ENCODE measurements around the gene MAP3K6.
A peak's percentile ranks its signal among the peaks of the same experiment; 100 is the strongest.
"Not testable (repeated sequence)": the region's sequence is repeated elsewhere in the genome, so short reads cannot be mapped to it uniquely, and the experiment has no call there.

Gene MAP3K6

DNA sequence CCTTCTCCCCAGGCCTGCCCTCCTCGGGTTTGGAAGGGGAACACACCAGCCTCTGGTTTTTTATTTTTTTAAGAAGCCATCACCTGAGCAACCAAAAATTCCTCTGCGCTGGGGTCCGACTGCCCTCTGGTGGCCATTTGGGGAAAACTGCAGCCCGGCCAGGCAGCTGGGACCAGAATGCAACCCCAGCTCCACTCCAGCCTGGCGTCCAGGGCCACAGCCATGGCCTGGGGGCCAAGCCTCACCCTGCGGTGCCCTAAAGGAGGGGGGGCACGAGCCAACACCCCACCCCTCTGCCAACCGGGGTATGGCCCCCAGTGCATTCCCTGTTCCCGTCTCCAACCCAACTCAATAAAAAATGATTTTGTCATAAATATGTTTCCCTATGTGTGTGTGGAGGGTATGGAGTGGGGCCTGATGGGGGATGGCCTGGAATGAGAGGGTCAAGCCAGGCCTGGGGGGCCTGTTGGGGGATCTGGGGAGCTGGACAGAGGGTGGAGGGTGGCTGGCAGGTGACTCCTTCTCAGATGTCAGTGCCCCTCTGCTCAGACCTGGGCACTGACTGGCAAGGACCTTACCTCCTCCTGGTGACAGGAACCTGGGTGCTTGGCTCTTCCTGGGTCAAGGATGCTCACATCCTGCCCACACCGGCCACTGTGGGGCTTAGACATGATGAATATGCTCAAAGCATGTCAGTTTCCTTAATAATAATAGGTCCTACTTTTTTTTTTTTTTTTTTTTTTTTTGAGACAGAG is 28.9 kb upstream of the MAP3K6 start:
- DNase-seq = peak; percentile 86

DNA sequence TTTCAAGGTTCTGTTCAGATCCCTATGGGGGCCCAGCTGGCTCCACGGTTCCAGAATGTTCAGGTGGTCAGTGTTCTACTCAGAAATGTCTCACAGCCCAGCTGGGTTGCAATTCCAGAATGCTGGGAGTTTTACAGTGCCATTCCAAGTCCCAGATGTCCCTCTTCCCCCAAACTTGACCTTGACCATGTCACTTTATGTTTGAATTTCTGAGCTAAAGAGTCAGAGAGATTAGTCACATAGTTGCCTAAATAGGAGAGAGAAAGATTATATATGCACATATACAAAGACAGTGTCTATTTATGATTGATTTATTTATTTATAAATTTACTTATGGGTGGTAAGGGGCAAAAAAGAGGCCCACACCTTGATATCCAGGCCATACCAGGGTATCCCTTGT is 28.2 kb upstream of the MAP3K6 start:
- no peak for DNase-seq

DNA sequence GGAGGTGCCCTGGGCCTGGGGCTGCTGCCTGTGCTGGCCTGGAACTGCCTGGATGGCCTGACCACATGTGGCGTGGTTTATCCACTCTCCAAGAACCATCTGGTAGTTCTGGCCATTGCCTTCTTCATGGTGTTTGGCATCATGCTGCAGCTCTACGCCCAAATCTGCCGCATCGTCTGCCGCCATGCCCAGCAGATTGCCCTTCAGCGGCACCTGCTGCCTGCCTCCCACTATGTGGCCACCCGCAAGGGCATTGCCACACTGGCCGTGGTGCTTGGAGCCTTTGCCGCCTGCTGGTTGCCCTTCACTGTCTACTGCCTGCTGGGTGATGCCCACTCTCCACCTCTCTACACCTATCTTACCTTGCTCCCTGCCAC is 27.5 kb upstream of the MAP3K6 start:
- DNase-seq = no peak

DNA sequence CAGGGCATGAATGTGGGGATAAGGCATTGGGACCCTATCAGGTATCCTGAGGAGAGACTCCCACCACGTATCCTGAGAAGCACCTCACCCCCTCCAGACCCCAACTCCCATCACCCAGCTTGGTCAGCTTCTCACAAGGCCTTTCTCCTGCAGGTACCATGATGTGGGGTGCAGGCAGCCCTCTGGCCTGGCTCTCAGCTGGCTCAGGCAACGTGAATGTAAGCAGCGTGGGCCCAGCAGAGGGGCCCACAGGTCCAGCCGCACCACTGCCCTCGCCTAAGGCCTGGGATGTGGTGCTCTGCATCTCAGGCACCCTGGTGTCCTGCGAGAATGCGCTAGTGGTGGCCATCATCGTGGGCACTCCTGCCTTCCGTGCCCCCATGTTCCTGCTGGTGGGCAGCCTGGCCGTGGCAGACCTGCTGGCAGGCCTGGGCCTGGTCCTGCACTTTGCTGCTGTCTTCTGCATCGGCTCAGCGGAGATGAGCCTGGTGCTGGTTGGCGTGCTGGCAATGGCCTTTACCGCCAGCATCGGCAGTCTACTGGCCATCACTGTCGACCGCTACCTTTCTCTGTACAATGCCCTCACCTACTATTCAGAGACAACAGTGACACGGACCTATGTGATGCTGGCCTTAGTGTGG is 27.0 kb upstream of the MAP3K6 start:
- DNase-seq = no peak

DNA sequence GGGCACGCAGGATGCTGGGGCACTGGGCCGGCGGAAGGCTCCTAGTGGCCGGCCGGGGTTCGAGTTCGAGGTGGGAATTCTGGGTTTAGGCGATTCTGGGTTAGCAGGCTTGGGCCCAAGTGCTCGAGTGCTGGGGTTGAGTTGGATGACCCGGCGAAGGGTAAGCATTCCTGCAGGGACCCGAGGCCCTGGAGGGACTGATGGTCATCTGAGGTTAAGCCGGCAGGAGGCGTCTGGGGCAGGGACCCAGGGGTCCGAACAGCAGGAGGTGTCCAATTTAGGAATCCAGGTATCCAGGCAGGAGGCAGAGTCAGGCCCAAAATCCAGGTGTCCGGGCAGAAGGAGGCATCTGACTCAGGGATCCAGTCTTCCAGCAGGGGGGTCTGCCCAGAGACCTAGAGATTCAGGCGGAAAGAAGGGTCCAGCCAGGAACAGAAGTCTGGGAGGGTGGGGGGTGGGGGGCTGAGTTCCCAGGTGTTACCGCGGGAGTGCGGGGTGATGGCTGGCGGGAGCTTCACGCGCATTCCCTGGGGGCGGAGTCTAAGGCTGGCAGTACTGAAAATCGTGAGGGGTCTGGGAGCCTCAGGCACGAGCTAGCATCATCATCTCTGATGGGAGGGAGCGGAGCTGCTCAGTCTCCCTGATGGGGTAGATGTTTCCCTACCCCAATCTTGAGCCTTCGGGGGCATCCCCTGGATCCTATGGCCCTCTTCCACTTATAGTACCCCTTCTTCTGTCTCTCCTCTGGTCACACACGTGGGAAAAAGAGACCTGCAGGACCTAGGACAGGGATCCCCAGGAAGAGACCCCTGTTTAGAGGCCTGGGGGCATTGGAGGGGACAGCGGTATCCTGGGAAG is 26.2 kb upstream of the MAP3K6 start:
- DNase-seq = no peak

DNA sequence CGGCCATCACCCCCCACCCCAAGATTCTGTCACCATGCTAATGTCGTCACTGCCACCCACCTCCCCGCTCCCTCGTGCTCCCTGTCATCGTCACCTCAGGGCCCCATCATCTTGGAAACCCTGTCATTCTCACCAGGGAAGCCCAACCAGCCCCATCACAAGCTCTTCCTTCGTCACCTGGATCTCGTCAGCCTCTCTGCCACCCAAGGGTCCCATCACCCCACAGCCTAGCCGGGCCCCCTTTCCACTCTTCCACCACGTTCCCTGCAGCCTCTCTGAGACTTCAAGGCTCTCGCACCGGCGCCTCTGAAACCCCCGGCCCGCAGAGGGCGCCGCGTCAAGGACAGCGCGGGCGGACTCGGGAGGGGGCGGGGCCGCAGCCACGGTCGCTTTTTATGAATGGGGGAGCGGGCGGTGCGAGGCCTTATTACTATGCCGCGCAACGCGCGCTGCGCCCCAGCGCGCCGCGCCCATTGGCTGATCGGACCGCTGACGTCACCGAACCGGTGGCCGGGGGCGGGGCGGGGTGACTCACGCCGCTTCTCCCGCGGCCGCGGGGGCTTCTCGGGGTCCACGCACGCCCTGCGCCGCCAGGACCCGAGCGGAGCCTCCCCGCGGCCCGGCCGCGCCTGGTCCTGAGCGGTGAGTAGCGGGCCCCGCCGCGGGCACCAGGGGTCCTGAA is 25.5 kb upstream of the MAP3K6 start, which contains the start of gene GPR3:
Gene GPR3 (plus strand): TSS at position 527 of the 682 bp plus-strand sequence. CDS start 1,177 bp downstream, outside the sequence.
- peak; percentile 83 for DNase-seq

DNA sequence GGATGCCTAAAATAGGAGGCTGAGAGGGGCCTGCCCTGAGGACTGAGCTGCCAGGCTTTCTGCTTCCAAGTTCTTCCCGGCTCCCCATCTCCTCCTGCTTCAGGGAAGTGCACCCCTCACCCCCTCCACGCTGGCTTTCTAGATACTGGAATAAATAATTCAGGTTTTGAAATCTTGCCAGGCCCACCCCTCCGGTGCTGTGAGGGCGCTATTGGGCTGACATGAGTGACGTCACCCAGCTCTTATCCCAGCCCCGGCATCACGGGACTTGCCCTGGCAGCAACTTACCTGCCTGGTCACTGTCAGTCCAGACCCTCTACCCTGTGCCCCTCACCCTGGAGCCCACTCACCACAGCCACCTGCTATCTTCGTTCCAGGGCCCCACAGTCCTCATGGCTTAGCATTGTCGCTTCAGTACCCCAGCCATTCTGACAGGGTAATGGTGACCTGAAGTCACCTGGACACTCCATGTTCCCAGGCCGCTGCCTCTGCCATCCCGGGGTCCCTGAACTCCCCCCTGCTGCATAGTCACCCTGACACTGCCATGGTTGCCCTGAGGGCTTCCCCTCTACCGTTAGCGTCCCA is 24.8 kb upstream of the MAP3K6 start:
- DNase-seq = peak; percentile 44

DNA sequence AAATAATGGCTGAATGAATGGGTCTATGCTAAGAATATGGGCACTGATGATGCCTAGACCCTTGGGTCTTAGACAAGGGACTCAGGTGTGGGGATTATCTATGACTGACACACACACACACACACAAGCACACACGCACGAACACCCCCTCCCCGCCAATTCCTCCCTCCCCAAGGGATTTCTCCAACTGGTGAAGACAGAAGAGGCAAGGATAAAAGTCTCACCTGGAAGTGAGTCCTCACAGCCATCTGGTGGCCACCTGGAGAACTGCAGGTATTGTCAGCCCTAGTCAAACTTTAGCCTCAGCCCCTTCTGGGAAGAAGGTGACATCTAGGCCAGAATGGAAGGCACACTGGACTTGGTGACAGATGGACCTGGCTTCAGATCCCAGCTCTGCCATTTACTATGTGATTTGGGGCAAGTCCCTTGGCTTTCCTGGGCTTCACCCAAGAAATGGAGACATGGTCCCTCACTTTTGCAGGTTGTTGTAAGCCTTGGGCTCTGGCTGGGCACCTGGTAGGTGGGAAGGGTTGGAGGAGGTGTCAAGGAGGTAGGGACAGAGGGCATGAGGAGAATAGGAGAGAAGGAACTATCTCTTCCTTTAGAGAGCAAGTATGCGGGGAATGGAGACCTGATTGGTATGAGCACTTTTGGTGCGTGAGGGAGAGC is 21.7 kb upstream of the MAP3K6 start:
- DNase-seq = peak; percentile 69

DNA sequence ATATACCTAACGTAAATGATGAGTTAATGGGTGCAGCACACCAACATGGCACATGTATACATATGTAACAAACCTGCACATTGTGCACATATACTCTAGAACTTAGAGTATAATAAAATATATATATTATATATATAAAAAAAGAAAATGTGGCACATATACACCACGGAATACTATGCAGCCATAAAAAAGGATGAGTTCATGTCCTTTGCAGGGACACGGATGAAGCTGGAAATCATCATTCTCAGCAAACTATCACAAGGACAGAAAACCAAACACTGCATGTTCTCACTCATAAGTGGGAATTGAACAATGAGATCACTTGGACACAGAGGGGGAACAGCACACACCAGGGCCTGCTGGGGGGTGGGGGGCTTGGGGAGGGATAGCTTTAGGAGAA is 18.0 kb upstream of the MAP3K6 start:
- DNase-seq = not testable (repeated sequence)

DNA sequence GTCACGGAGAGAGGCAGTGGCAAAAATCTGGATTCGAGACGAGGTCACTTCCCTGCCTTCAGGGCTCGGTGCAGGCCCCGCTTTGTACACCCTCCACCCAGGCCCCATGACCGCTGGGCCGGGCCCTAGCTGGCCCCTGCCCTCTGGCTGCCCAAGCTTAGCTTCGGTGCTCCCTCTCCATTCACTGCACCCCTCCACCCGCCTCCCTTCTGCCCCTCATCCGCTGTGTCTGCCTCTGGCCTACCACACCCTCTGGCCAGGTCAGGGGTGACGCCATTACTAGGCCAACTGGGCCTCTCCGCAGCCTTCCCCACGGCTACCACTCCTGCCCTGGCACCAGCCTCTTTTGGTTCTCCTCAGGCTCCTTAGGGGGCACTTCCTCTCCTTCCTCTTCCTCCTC is 16.9 kb upstream of the MAP3K6 start:
- DNase-seq = no peak

DNA sequence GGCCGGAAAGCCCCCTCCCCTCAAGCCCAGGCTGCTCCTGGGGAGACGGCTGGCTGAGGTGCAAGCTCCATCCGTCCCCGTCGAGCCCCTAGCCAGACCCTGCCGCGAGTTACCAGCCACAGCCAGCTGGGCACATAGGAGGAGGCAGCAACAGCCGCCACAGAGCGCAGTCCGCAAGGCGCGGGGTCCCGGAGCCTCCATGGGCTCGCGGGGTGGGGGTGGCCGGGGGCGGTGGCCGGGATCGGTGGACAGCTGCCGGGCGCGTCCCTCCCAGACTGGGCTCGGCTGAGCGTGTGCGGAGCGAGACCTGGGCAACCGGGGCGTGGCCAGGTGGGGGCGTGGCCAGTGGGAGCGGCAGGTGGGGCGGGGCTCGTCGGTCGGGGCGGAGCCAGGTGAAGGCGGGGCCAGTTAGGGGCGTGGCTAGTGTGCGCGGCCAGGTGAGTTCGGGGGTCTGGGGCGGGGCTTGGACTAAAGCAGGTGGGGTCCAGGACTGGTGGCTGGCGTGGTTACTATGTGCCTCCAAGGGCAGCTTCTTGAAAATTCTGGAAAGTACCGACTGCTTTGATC is 16.4 kb upstream of the MAP3K6 start, which contains the start of gene CD164L2:
Gene CD164L2 (minus strand): TSS at position 295 of the 567 bp plus-strand sequence. CDS start 94 bp downstream, at position 201.
- DNase-seq = no peak

DNA sequence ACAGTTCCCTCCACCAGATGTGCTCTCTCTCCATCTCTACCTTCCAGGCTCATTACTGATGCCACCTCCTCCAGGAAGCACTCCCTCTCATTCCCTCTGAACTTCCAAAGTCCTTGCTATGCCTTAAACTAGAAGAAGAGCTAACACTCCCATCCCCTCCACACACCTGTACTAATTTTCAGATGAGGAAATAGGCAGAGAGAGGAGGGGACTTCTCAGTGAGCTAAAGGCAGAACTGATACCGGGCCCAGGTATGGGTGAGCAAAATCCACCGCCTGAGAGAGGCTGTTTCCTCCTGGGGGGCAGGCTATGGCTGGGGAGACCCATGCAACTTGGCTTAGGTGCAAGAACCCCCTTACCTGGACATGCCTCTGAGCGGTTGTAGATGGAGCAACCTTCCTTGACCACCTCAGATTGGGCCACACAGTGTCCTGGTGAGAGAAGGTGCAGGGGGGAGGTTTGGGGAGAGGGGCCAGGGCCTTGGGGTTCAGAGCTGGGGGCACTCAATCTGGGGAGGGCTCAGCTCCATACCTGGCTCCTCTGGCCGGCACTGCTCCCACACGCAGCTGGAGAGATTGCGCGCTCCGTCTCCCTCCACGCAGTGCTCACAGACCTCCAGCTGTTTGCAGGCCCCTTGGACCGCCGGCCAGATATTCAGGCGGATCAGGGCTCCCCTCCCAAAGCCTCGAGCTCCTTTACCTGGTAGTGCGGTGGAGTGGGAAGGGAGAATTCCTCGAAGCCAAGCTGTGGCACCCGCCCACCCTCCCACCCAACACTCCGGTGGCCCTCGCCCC is 15.4 kb upstream of the MAP3K6 start:
- no peak for DNase-seq

DNA sequence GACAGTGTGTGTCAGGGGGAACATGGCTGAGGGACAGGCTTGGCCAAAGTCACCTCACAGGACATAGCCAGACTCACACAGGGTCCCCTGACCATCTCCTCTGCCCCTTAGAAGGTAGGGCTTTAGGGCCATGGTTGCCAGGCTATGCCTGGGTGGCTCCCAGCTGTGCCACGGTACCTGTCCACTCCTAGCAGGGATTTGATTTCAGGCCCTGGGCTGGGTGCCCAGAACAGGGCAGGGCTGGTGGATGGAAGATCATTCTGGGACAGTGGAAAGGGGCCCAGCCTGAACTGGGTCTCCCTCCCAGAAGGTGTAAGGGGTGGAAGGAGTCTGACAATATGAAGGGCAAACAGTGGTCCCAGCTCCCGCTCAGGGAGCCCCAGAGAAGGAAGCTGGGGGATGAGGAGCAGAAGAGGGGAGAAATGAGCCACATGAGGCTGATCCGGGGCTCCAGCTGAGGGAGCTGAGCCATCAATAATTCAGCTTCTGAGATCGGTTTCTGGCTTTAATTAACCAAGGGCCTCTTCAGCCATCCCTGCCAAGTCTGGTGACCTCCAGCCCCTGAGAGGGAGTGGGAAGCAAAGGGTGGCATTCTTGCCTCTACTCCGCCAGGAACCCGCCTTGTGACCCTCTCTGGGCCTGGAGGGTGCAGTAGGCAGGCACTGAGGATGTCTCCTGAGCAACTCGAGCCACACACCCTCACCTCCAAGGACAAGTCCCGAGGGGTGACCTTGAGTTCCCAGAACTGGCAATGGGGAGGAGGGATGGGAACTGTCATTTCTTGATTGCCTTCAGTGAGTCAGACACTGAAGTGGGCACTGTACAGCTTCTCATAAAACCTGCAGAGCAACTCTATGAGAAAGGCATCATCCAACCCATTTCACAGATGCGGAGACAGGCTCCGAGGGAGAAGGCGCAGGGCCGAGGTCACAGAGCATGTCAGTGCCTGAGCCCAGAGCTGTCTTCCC is 14.3 kb upstream of the MAP3K6 start:
- DNase-seq = no peak

DNA sequence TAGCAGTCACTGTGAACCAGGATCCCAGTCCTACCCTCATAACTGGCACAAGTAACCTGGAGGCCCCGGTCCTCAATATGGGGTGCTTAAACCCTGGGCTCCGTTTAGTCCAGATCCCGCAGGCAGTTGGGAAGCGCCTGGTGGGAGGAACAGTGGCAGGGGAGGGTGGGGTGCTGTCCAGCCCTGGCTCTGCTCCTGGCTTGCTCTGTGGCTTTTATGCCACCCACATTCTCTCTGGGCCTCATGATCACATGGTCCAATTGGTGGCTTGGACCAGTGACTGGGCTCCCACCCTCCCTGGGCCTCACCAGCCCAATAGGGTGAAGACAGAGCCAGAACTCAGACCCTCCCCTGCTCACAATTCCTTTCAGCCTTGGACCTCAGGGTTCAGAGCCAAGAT is 13.5 kb upstream of the MAP3K6 start:
- no peak for DNase-seq

DNA sequence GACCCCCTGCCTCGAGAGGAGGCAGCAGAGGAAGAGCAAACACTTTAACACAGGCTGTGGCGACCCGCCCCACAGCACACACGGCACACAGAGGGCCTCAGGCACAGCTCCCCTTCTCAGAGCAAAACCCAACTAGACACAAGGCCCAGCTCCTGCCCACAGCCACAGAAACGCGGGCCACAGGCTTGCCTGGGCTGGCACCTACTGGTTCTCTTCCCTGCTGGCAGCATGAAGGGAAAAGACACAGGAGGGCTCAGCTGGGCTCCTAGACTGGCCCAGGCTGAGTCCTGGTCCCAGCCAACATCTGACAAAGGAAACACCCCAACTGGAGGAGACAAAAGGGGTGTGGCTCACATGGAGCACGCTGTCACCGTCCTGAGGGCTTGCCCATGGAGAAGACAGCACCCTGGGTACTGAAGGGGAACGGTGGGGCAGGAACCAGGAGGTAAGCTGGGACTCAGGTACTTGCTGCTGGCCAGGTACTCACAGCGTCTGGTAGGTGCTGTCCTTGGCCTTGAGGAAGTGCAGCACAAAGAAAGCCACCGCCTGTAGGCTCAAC is 12.9 kb upstream of the MAP3K6 start:
- no peak for DNase-seq

DNA sequence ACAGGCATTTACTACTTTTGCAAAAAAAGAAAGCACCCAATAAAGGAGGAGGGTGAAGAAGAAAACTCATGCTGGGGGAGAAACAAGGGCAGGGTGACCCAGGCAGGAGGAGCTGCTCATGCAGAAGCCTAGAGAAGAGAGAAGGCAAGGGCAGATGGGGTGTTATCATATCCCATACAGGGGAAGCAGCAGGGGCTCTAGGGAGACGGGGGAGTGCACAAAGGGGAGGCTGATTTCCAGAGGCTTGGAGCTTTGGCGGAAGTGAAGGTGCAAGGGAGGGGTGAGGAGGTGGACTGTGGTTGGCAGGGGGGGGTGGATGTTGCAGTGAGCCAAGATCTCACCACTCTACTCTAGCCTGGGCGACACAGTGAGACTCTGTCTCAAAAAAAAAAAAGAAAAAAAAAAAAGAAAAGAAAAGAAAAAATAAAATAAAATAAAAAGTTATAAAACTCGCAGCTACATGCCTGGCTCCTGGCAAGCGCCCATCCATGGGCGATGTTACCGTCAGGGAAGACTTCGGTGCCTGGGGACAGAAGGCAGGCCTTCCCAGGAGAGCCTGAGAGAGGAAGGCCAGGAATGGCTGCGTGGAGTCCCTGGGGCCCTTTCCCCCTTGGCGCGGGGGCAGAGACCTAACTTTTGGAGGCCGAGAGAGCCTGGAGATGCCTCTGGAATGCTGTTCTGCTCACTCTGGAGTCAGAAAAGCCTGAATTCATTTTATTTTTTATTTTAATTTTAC is 11.2 kb upstream of the MAP3K6 start:
- DNase-seq = no peak

DNA sequence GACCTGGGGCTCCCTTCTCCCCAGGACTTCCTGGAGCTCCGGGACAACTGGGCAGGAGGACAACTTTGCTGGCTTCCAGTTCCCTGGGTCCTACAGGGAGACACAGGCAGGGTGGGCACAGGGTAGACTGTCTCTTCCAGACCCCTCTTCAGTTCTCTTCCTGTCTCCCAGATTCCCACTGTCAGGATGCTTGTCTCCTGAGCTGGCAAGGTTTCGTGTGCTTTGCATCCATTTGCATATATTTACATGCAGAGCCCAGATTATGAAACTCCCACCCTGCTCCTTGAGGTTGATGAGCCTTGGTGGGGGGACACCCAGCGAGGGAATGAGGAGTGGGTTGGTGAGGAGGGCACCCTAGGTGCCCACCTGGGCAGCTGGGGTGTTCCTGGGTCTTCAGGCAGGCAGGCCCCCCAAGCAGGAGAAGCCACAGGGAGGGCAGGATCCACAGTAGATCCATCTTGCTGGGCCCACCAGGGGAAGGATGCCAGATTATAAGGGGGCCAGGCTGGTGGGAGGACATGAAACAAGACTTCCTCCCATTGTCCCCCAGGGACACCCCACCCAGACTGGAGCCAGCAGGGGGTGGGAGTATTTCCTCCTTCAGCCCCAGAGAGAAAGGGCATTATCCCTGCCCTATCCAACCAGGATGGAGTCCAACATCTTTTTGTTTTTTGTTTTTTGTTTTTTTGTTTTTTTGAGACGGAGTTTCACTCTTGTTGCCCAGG is 7.8 kb upstream of the MAP3K6 start, which contains the start of gene FCN3:
Gene FCN3 (minus strand): TSS at position 463 of the 725 bp plus-strand sequence. CDS start 6 bp downstream, at position 457.
- no peak for DNase-seq
